Stomach (tissue), 9 donors: Measurements from ENCODE around the gene KSR2. TPM values are rescaled to one million over a fixed set of nuclear protein-coding genes. Genes with fewer than 3 reads are reported as not detected.

ENCODE experiments used
- DNase-seq, 2 donors: peaks; one replicate each; pipeline versions ENCODE4 v3.0.0 to v3.0.0-alpha.2; 2013 to 2019
- H3K27ac ChIP-seq, 5 donors: fragments of 200-600 bp in 4 of 5; sonication (generic) in 4 of 5; one replicate each; pipeline ENCODE4 v1.5.1; 2013 to 2019; ENCODE audit warnings: mild to moderate bottlenecking in 1 of 5, moderate library complexity in 1 of 5
- H3K27me3 ChIP-seq, 3 donors: fragments of 200-600 bp; sonication (generic); one replicate each; pipeline ENCODE4 v1.5.1; 2017 to 2019; ENCODE audit warnings: mixed run types in 1 of 3
- H3K36me3 ChIP-seq, 4 donors: fragments of 200-600 bp; sonication (generic); 1 replicate in 3 of 4; 2 replicates in 1 of 4; pipeline ENCODE4 v1.5.1; 2016 to 2019
- H3K4me1 ChIP-seq, 4 donors: fragments of 200-600 bp; sonication (generic); one replicate each; pipeline ENCODE4 v1.5.1; 2016 to 2019
- H3K4me3 ChIP-seq, 4 donors: fragments of 200-600 bp; sonication (generic) in 3 of 4; one replicate each; pipeline ENCODE4 v1.5.1; 2016 to 2019; ENCODE audit warnings: mild to moderate bottlenecking in 1 of 4
- H3K9me3 ChIP-seq, 4 donors: fragments of 200-600 bp; sonication (generic); one replicate each; pipeline ENCODE4 v1.5.1; 2016 to 2019
- CTCF ChIP-seq, 7 experiments: fragments of 450-650 bp in 4 of 7; fragments of 200-600 bp in 3 of 7; sonication (generic) in 3 of 7; IDR thresholded peaks; one replicate each; pipeline ENCODE4 v1.5.1; 2016 to 2019; ENCODE audit warnings: antibody characterized with exemption in 7 of 7, control low read depth in 2 of 7, mild to moderate bottlenecking in 1 of 7
- EP300 ChIP-seq: sonication (generic); formaldehyde crosslinking; IDR thresholded peaks from one replicate; pipeline ENCODE4 v1.6.1; 2017; ENCODE audit warnings: antibody characterized with exemption
- POLR2A ChIP-seq, 4 donors: fragments of 450-650 bp; IDR thresholded peaks; one replicate each; pipeline ENCODE4 v1.6.1; 2016; ENCODE audit warnings: antibody characterized with exemption in 4 of 4, control low read depth in 2 of 4, mild to moderate bottlenecking in 1 of 4, moderate library complexity in 1 of 4
- POLR2AphosphoS5 ChIP-seq, 3 donors: sonication (generic); formaldehyde crosslinking; IDR thresholded peaks; one replicate each; pipeline ENCODE4 v1.6.1; 2016; ENCODE audit warnings: antibody characterized with exemption in 3 of 3
- WGBS, 5 donors: extraction: QIAGEN DNeasy Blood & Tissue Kit in 3 of 5; methylation state at CpG; one replicate each; pipeline versions ENCODE4 v1.1.5 to v1.1.7; 2013 to 2018; 5-methylcytosine and 5-hydroxymethylcytosine counted together
- intact Hi-C: fragments of 100-400 bp; cut with DNase I; formaldehyde crosslinking; loops from one replicate; pipeline ENCODE4 v1.15.1; 2023; ENCODE audit warnings: low total_unique reads
- polyA plus RNA-seq, 3 donors: library from polyadenylated mRNA; stranded (reverse); fragments of 200-250 nt; gene quantifications; one replicate each; pipeline ENCODE4 v1.2.3, GENCODE V29; 2013
- total RNA-seq, 5 donors: library from RNA; depleted of rRNA; stranded (reverse); fragments of >200 nt; gene quantifications; one replicate each; pipeline versions ENCODE4 v1.1.0 to v1.2.3, GENCODE V29; 2014 to 2016
- donor health status: healthy with polysubstance abuse.
- donor health status: Bipolar disorder and iron deficiency.
- donor health status: healthy.

Gene KSR2
- total and polyA plus RNA-seq, 8 donors = 0.03 to 1.4 (median 0.26) TPM; not detected in 2

GRCh38 chr12:117583092-117583491, 385.7 kb downstream of the KSR2 start:
- Histone ChIP-seq H3K27ac (no peak overlapping the region), H3K4me3 (no peak overlapping the region), H3K9me3 (no peaks in the 10 kb centered on the region), H3K36me3 (no peaks in the 10 kb centered on the region), H3K27me3 (peaks cover 0 to 38% (median 4%) of the 10 kb centered on the region in 3 donors), H3K4me1 (peaks cover 0 to 16% (median 5%) of the 10 kb centered on the region in 4 donors)
- intact Hi-C loops = no loop called here
- TF ChIP-seq POLR2A (IDR thresholded peaks at IDR 0.05) = no peak
- no peak for TF ChIP-seq CTCF (IDR thresholded peaks at IDR 0.05)
- no peak for TF ChIP-seq EP300
- TF ChIP-seq POLR2AphosphoS5 (IDR thresholded peaks at IDR 0.05) = no peak
- WGBS, 5 donors = 81 to 86% (median 82%) methylated on average over 2 of the region's 2 CpGs
- DNase-seq = no peak

- H3K9me3 ChIP-seq = no peaks in the 10 kb centered on the region
- H3K4me1 ChIP-seq = peaks cover 0 to 16% (median 5%) of the 10 kb centered on the region in 4 donors
- no peak for DNase-seq
- no peak overlapping the region for H3K4me3 ChIP-seq
- no peaks in the 10 kb centered on the region for H3K36me3 ChIP-seq
- WGBS, 5 donors = 65 to 74% (median 73%) methylated on average over 10 of the region's 10 CpGs
- no peak for TF ChIP-seq POLR2AphosphoS5 (IDR thresholded peaks at IDR 0.05)
- H3K27ac ChIP-seq = no peak overlapping the region
- H3K27me3 ChIP-seq = peaks cover 0 to 34% (median 4%) of the 10 kb centered on the region in 3 donors
- intact Hi-C loops = no loop called here
Measured at GRCh38 chr12:117582135-117582784, 386.5 kb downstream of the KSR2 start.

DNA sequence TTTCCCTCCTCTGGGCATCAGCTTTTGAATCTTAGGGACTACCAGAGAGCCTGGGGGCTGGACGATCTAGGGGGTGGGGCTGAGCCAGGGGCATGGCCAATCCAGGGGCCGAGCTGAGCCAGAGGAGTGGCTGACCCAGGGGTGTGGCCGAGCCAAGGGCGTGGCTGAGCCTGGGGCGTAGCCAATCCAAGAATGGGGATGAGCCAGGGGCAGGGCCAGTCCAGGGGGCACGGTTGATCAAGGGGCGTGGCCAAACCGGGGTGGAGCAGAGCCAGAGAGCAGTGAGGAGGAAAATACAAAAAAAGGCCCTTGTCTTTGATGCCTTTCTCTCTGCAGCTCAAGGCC, 388.1 kb downstream of the KSR2 start:
- TF ChIP-seq CTCF (IDR thresholded peaks at IDR 0.05) (no peak), POLR2A (IDR thresholded peaks at IDR 0.05) (no peak), EP300 (no peak), POLR2AphosphoS5 (IDR thresholded peaks at IDR 0.05) (no peak)
- WGBS, 5 donors = 13 to 21% (median 14%) methylated on average over 7 to 8 of the region's 8 CpGs
- Histone ChIP-seq H3K27me3 (peaks cover 0 to 25% (median 4%) of the 10 kb centered on the region in 3 donors), H3K4me3 (no peak overlapping the region), H3K9me3 (no peaks in the 10 kb centered on the region), H3K4me1 (peaks cover 0 to 16% (median 5%) of the 10 kb centered on the region in 4 donors), H3K36me3 (no peaks in the 10 kb centered on the region), H3K27ac (no peak overlapping the region)
- peak in 1 of 2 donors; percentile 38 for DNase-seq
- intact Hi-C loops = no loop called here

GRCh38 chr12:117580015-117580717, 388.6 kb downstream of the KSR2 start:
- H3K4me1 ChIP-seq = peaks cover 0 to 16% (median 5%) of the 10 kb centered on the region in 4 donors
- H3K4me3 ChIP-seq = no peak overlapping the region
- peaks cover 0 to 22% (median 4%) of the 10 kb centered on the region in 3 donors for H3K27me3 ChIP-seq
- DNase-seq = no peak
- intact Hi-C loops = no loop called here
- whole genome bisulfite sequencing, 5 donors = 43 to 54% (median 46%) methylated on average over 8 of the region's 8 CpGs
- TF ChIP-seq EP300 (no peak), POLR2A (IDR thresholded peaks at IDR 0.05) (no peak), POLR2AphosphoS5 (IDR thresholded peaks at IDR 0.05) (no peak), CTCF (IDR thresholded peaks at IDR 0.05) (no peak)
- no peak overlapping the region for H3K27ac ChIP-seq
- no peaks in the 10 kb centered on the region for H3K36me3 ChIP-seq
- no peaks in the 10 kb centered on the region for H3K9me3 ChIP-seq
